ENCODE measurements around the gene LST1.
"Not testable (repeated sequence)": the region's sequence is repeated elsewhere in the genome, so short reads cannot be mapped to it uniquely, and the experiment has no call there.

Gene LST1

GRCh38 chr6:31581434-31582229 lies 4.4 kb upstream of the LST1 start:
- DNase-seq: no peak

- DNase-seq: no peak
These were observed 3.8 kb upstream of the LST1 start, which contains the start of gene LTB for GRCh38 chr6:31582230-31582643. TSS of gene LTB (minus strand) at chr6:31582424. CDS start at chr6:31582417, 7 bp downstream.

DNA sequence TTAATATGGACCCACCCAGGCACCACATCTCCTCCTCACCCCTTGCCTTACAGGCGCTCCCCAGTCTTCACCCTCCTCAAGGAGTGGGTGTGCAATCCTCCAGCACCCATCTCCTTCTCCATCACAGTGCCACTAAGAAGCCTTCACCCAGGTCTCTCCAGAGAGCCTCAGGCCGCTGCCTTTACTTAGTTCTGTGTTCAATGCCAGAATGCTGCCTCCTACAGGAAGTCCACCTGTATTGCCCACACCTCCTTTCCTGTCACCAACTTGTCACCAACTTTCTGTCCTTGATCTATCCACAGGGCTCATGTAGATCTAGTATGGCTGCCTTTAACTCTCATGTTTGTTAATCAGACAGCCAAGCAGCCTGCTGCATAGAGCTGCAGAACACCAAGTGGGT lies 586 bp upstream of the LST1 start:
- no peak for DNase-seq

DNA sequence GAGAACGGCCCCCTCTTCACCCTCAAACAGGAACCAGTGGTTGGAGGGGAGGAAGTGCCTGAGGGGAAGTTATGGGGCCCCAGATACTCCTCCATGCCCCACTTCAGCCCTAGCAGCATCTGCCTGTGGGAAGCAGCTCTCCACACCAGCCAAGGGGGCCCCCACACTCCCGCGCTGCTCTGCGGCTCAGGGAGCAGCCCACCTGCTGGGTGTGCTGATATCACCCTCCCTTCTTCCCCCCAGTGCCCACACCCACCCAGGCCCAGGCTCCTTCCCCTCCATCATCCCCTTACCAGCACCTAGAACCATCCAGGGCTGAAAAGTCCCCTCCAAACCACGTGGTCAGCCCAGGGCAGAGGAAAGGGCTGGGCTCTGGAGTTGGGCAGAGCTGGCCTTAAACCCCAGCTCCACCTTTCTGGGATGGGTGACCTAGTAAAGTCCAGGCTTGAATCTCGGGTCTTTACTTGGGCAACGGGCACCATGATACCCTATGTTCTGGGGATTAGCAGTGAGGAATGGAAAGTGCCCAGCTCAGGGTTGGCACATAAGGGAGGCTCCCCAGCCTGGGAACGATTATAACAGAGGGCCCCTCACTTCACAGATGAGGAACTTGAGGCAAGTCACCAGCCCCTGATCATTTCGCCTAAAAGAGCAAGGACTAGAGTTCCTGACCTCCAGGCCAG lies 663 bp downstream of the LST1 start:
- DNase-seq: no peak

DNA sequence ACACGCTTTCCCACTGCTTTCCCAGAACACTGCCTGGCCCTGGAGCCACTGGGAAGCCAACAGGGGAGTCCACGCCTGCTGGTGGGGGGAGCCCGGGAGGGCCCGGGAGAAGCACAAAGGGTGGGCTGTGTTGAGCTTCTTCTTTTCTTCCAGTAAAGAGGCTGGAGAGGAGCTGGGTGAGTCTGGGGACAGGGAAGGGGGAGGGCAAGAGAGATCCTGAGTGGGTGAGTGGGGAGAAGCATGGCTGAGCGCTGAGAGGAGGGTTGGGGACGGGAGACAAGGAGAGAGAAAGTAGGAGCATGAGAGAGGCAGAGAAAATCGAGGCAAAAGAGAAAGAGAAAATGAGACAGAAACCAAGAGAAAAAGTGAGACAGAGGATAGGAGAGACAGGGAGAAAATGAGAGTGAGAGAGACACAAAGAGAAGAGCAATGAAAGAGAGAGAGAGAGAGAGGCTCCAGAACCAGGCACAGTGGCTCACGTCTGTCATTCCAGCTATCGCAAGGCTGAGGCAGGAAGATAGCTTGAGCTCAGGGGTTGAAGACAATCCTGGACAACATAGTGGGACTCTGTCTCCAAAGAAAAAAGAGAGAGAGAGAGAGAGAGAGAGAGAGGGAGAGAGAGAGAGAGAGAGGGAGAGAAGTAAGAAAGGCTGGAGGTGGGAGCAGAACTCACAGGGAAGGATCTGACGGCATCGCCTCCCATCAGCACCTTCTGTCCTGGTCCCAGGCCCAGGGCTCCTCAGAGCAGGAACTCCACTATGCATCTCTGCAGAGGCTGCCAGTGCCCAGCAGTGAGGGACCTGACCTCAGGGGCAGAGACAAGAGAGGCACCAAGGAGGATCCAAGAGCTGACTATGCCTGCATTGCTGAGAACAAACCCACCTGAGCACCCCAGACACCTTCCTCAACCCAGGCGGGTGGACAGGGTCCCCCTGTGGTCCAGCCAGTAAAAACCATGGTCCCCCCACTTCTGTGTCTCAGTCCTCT lies 2.0 kb downstream of the LST1 start:
- DNase-seq: no peak

- DNase-seq: no peak
These were observed 3.0 kb downstream of the LST1 start for GRCh38 chr6:31588871-31589650.

- not testable (repeated sequence) for DNase-seq
These were observed 4.6 kb downstream of the LST1 start for GRCh38 chr6:31590691-31591090.

DNA sequence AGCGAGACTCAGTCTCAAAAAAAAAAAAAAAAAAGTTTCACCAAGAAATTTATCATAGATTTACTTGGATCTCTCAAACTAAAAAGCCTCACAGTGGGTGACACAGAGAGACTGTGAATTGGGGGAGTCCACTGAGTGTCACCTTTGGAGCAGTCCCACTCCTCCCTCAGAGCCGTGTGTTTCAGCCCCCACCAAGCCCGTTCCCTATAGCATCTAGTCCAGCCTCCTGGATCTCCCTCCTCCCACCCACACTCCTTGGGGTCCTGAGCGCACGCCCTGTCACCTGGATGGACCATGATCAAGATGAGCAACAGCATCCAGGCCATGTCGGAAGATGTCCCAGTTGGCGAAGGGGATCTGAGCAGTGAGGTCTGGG lies 6.3 kb downstream of the LST1 start:
- no peak for DNase-seq

GRCh38 chr6:31597006-31597405 lies 10.9 kb downstream of the LST1 start:
- DNase-seq: no peak

DNA sequence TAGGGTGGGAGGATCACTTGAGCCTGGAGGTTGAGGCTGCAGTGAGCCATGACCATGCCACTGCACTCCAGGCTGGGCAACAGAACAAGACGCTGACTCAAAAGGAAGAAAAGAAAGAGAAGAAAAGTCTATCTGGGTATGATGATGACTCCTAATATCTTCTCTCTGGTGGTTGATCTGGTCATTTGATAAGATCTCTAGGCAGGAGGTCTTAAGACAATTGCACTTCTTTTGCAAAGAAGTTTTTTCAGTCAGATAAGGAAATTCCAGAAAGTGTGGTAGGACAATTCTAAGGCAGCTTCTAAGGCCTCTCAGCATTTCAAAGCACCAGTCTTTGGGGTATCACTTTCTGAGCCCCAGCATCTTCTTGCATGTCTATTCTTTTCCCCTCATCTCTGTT lies 21.2 kb downstream of the LST1 start:
- DNase-seq: no peak

- DNase-seq: no peak
These were observed 23.7 kb downstream of the LST1 start for GRCh38 chr6:31609519-31610406.

- DNase-seq: no peak
These were observed 24.9 kb downstream of the LST1 start for GRCh38 chr6:31610968-31611367.

- DNase-seq: no peak
These were observed 28.1 kb downstream of the LST1 start for GRCh38 chr6:31614075-31614619.

DNA sequence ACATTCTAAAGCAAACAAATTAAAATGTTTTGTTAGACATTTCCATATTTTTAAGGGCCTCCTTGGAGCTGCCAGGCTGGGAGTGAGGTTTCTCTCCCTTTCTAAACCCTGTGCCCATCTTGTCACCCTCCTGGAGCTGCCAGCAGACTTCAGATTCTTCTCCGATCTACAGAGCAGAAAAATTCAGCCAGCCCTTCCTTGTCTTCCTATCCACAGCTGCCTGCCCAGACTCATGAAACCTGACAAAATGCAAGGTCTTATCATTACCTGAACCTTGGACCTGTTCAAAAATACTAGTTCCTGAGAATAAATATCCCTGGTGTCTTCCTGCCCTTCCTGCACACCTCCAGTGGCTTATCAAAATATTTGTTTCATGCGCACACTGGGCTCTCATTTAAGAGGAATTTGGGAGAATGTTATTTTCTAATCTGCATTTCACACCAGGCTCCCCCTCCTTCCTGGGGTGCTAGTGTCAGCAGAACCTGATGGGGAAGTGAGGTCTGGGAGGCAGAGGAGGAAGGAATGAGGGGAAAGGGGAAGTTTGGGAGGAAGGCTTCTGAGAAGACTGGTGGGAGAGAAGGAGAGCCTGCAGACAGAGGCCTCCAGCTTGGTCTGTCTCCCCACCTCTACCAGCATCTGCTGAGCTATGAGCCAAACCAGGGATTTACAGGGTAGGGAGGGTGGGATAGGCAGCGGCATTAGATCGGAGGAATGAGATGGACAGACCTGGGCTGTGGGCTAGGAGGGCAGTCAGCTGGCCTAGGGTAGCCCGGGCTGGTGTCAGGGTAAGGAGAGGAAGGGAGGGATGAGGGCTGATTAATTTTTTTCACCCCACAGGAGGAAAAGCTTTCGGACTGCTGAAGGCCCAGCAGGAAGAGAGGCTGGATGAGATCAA lies 28.9 kb downstream of the LST1 start, which contains the start of gene AIF1:
Gene AIF1, plus strand, starts transcription at position 551 of the 895 bp plus-strand sequence. Its CDS starts 96 bp downstream, at position 647.
- no peak for DNase-seq

- no peak for DNase-seq
These were observed 29.7 kb downstream of the LST1 start for GRCh38 chr6:31615748-31616147.

DNA sequence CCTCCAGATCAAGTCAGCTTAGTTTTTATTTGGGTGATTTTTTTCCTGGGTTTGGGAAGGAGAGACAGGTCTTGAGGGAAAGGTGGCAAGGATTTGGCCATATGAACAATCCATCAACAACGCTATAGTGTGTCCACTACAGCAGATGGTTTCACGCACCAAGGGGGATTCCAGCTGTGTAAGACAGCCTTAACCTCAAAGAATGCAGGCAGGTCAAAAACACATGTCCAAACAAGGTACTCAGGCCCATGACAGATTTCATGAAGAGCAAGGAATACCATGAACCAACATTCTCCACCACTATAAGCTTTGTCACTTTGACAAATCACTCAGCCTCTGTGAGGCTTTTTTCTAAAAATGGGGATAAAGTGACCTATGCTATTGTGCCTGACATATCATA lies 30.9 kb downstream of the LST1 start:
- DNase-seq: no peak

DNA sequence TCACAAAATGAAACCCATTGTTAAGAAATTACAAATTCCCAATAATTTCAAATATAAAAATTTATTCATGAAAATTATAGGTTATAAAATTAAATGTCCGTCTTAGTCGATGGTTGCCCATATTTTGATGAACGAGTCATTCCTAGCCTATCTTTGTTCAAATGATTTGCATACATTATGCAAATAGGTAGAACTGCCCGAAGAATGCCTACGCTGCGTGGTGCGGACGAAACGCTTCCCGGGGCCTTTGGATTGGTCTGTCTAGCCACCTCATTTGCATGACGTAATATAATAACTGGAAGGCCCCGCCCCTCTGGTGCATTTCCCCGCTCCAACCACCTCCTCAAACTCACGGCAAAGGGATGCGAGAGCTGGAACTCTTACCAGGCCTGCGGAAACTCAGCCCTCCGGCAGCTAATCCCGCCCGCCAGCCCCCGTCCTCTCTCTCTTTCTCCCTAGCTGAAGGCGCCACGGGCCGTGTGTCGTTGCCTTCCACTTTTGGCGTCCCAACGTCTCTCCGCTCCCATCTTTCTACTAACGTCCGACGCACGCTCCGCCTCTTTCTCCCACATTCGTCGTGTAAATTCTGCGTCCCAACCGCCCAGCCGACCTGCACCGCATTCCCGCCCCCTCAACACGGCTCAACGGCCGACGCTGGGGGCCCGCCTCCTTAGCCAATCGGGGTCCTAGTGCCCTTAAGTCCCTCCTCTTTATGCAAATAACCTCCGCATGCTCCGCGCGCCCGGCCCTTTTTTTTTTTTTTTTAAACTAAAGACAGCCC lies 33.9 kb downstream of the LST1 start:
- DNase-seq: peak; percentile 92

GRCh38 chr6:31620586-31621319 lies 34.7 kb downstream of the LST1 start, which contains the start of gene PRRC2A:
TSS of gene PRRC2A (plus strand) at chr6:31620715. CDS start at chr6:31622790, 2,075 bp downstream.
- peak; percentile 74 for DNase-seq
